Neural cell (in vitro differentiated cells): Measurements from ENCODE around the gene SLC38A11. TPM values are rescaled to one million over a fixed set of nuclear protein-coding genes. Genes with fewer than 3 reads are reported as not detected.
"Not testable (repeated sequence)": the region's sequence is repeated elsewhere in the genome, so short reads cannot be mapped to it uniquely, and the experiment has no call there.

Experiments used
- H2AFZ ChIP-seq: fragments of 200-600, 300-800 bp; sonication (generic), shearing (Covaris generic); 2 replicates; pipeline ENCODE4 v1.6.0; 2014; ENCODE audit warnings: low read depth, mild to moderate bottlenecking, antibody characterized with exemption, low read length, moderate library complexity
- H3F3A ChIP-seq: fragments of 200-600 bp; shearing (Covaris generic); 2 replicates; pipeline ENCODE4 v1.6.1; 2016; ENCODE audit warnings: mild to moderate bottlenecking, moderate library complexity, mixed read lengths, antibody characterized with exemption, low read length; ENCODE audit not compliant: insufficient read depth, poor library complexity, severe bottlenecking
- H3K27ac ChIP-seq: fragments of 200-600, 300-800 bp; sonication (generic), shearing (Covaris generic); 2 replicates; pipeline ENCODE4 v1.5.1; 2014; ENCODE audit warnings: mild to moderate bottlenecking, low read length, moderate library complexity
- H3K27me3 ChIP-seq: fragments of 300-800, 200-600 bp; sonication (generic), shearing (Covaris generic); 2 replicates; pipeline ENCODE4 v1.6.0; 2014; ENCODE audit warnings: mild to moderate bottlenecking, low read depth, low read length, moderate library complexity; ENCODE audit not compliant: insufficient read depth
- H3K36me3 ChIP-seq: fragments of 300-800, 200-600 bp; sonication (generic), shearing (Covaris generic); 2 replicates; pipeline ENCODE4 v1.5.1; 2014; ENCODE audit warnings: mild to moderate bottlenecking, antibody characterized with exemption, low read length, moderate library complexity; ENCODE audit not compliant: insufficient read depth
- H3K4me2 ChIP-seq: fragments of 300-800, 200-600 bp; sonication (generic), shearing (Covaris generic); 2 replicates; pipeline ENCODE4 v1.6.0; 2014; ENCODE audit warnings: mild to moderate bottlenecking, low read length
- H3K4me3 ChIP-seq: fragments of 300-800, 200-600 bp; sonication (generic), shearing (Covaris generic); 2 replicates; pipeline ENCODE4 v1.5.1; 2014; ENCODE audit warnings: mild to moderate bottlenecking, low read length, moderate library complexity
- H3K79me2 ChIP-seq: fragments of 200-600 bp; shearing (Covaris generic); replicated peaks from 2 replicates; pipeline ENCODE4 v1.6.0; 2014; ENCODE audit warnings: mild to moderate bottlenecking, low read length, moderate library complexity; ENCODE audit not compliant: insufficient read depth
- H3K9ac ChIP-seq: fragments of 300-800, 200-600 bp; sonication (generic), shearing (Covaris generic); 2 replicates; pipeline ENCODE4 v1.6.1; 2016; ENCODE audit warnings: mild to moderate bottlenecking, low read length, mixed read lengths
- H3K9me2 ChIP-seq: fragments of 200-600 bp; shearing (Covaris generic); 2 replicates; pipeline ENCODE4 v1.6.1; 2016; ENCODE audit warnings: mild to moderate bottlenecking, low read length, mixed read lengths; ENCODE audit not compliant: insufficient read depth
- H3K9me3 ChIP-seq: fragments of 200-600, 300-800 bp; sonication (generic), shearing (Covaris generic); 2 replicates; pipeline ENCODE4 v1.6.1; 2016; ENCODE audit warnings: mild to moderate bottlenecking, mixed run types, low read length, moderate library complexity, mixed read lengths
- H4K20me1 ChIP-seq: fragments of 200-600 bp; shearing (Covaris generic); 2 replicates; pipeline ENCODE4 v1.6.1; 2016; ENCODE audit warnings: mild to moderate bottlenecking, mixed run types; ENCODE audit not compliant: insufficient read depth
- CTCF ChIP-seq: fragments of 450-650 bp; IDR thresholded peaks from 2 replicates; pipeline ENCODE4 v1.5.1; 2014; ENCODE audit warnings: antibody characterized with exemption, mild to moderate bottlenecking, moderate library complexity; ENCODE audit not compliant: poor library complexity, severe bottlenecking
- EP300 ChIP-seq: fragments of 450-650 bp; conservative IDR thresholded peaks from 2 replicates; pipeline ENCODE4 v1.6.1; 2014; ENCODE audit warnings: antibody characterized with exemption, mild to moderate bottlenecking, moderate library complexity; ENCODE audit not compliant: poor library complexity, severe bottlenecking
- EZH2 ChIP-seq: fragments of 200-600, 300-800 bp; shearing (Covaris generic), sonication (generic); IDR thresholded peaks from 2 replicates; pipeline ENCODE4 v1.6.1; 2014; ENCODE audit warnings: antibody characterized with exemption, low read length, borderline replicate concordance, mild to moderate bottlenecking; ENCODE audit not compliant: insufficient read depth, poor library complexity, severe bottlenecking
- MXI1 ChIP-seq: fragments of 450-650 bp; conservative IDR thresholded peaks from 2 replicates; pipeline ENCODE4 v1.6.1; 2014; ENCODE audit warnings: antibody characterized with exemption, mild to moderate bottlenecking; ENCODE audit not compliant: poor library complexity, severe bottlenecking
- POLR2AphosphoS5 ChIP-seq: IDR thresholded peaks from 2 replicates; pipeline ENCODE4 v1.6.1; 2012
- RAD21 ChIP-seq: fragments of 450-650 bp; conservative IDR thresholded peaks from 2 replicates; pipeline ENCODE4 v1.6.1; 2014; ENCODE audit warnings: antibody characterized with exemption, mild to moderate bottlenecking, moderate library complexity
- REST ChIP-seq: IDR thresholded peaks from 2 replicates; pipeline ENCODE4 v1.6.1; 2012; ENCODE audit warnings: borderline replicate concordance
- SMC3 ChIP-seq: fragments of 450-650 bp; conservative IDR thresholded peaks from 2 replicates; pipeline ENCODE4 v1.6.1; 2014; ENCODE audit warnings: antibody characterized with exemption, mild to moderate bottlenecking, moderate library complexity; ENCODE audit not compliant: poor library complexity
- TAF1 ChIP-seq: IDR thresholded peaks from 2 replicates; pipeline ENCODE4 v1.6.1; 2012; ENCODE audit warnings: low read depth
- polyA plus RNA-seq: library from polyadenylated mRNA; depleted of rRNA; stranded (reverse); fragments of >200 nt; gene quantifications from 2 replicates; pipeline ENCODE4 v1.2.3, GENCODE V29; 2014

The SLC38A11 gene
- polyA plus RNA-seq, 1 donor from 2014 or later = not detected

GRCh38 chr2:164976875-164977470 lies 21.6 kb upstream of the SLC38A11 start:
- H3K27me3 ChIP-seq, H3K4me3 ChIP-seq, H3K27ac ChIP-seq, H3K79me2 ChIP-seq, H3K36me3 ChIP-seq, H3F3A ChIP-seq, H2AFZ ChIP-seq, H3K9me2 ChIP-seq, H3K9ac ChIP-seq, H3K9me3 ChIP-seq, H3K4me2 ChIP-seq, H4K20me1 ChIP-seq: not testable (repeated sequence)

- H3K4me3 ChIP-seq = no peak overlapping the region
- no peak overlapping the region for H3K27ac ChIP-seq
- H3K4me2 ChIP-seq = no peak overlapping the region
- H4K20me1 ChIP-seq = no peaks in the 10 kb centered on the region
- H3F3A ChIP-seq = no peaks in the 10 kb centered on the region
- H3K79me2 ChIP-seq = no peaks in the 10 kb centered on the region
- no peaks in the 10 kb centered on the region for H3K27me3 ChIP-seq
- TF ChIP-seq SMC3 (no peak), CTCF (no peak), POLR2AphosphoS5 (no peak), TAF1 (no peak), REST (no peak), EZH2 (no peak), EP300 (no peak), MXI1 (no peak)
- H2AFZ ChIP-seq = no peak overlapping the region
- H3K36me3 ChIP-seq = no peaks in the 10 kb centered on the region
- no peak overlapping the region for H3K9ac ChIP-seq
- no peaks in the 10 kb centered on the region for H3K9me3 ChIP-seq
- no peaks in the 10 kb centered on the region for H3K9me2 ChIP-seq
These were observed 21.0 kb upstream of the SLC38A11 start for GRCh38 chr2:164976301-164976700.

- Histone ChIP-seq H3K9me3 (no peaks in the 10 kb centered on the region), H3K79me2 (no peaks in the 10 kb centered on the region), H3K4me2 (no peak overlapping the region), H3F3A (no peaks in the 10 kb centered on the region), H4K20me1 (no peaks in the 10 kb centered on the region), H2AFZ (no peak overlapping the region), H3K4me3 (no peak overlapping the region), H3K27me3 (no peaks in the 10 kb centered on the region), H3K36me3 (no peaks in the 10 kb centered on the region), H3K9me2 (no peaks in the 10 kb centered on the region), H3K9ac (no peak overlapping the region), H3K27ac (no peak overlapping the region)
- no peak for TF ChIP-seq RAD21
- no peak for TF ChIP-seq CTCF
- no peak for TF ChIP-seq EZH2
- TF ChIP-seq TAF1 = no peak
- TF ChIP-seq EP300 = no peak
- TF ChIP-seq MXI1 = no peak
- no peak for TF ChIP-seq SMC3
- TF ChIP-seq POLR2AphosphoS5 = no peak
- TF ChIP-seq REST = no peak
These were observed 20.6 kb upstream of the SLC38A11 start for GRCh38 chr2:164975891-164976290.
